ENCODE measurements around the gene ZDHHC4.
"Not testable (repeated sequence)": the region's sequence is repeated elsewhere in the genome, so short reads cannot be mapped to it uniquely, and the experiment has no call there.

The ZDHHC4 gene

GRCh38 chr7:6562106-6562505, 15.1 kb upstream of the ZDHHC4 start:
- DNase-seq: peak in 1 of 3 donors; percentile 23

- peak in 2 of 3 donors; percentile 29 to 44 for DNase-seq
These were observed 13.1 kb upstream of the ZDHHC4 start for GRCh38 chr7:6563936-6564770.

GRCh38 chr7:6565655-6566054, 11.6 kb upstream of the ZDHHC4 start:
- DNase-seq: no peak

DNA sequence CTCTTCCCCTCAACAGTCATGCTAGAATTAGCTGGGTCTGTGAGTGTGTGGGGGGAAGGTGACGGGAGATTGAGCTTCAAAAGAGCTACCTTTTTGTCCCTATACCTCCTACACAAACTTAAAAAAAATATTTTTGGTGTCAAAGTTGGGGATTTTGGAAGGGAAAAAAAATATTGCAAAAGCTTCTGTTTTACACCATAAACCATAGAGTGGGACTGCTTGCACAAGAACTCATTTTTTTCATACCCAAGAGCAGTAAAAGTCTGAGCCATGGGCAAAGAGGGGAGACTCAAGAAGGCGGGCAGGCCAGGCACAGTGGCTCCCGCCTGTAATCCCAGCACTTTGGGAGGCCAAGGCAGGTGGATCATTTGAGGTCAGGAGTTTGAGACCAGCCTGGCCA, 9.4 kb upstream of the ZDHHC4 start:
- peak; percentile 41 to 74 (median 68) for DNase-seq

GRCh38 chr7:6571160-6571779, 6.0 kb upstream of the ZDHHC4 start:
- DNase-seq: peak; percentile 56 to 65 (median 58)

- DNase-seq: no peak
These were observed 1.8 kb upstream of the ZDHHC4 start for GRCh38 chr7:6575281-6576023.

GRCh38 chr7:6576024-6576866, 1.0 kb upstream of the ZDHHC4 start:
- no peak for DNase-seq

- DNase-seq: not testable (repeated sequence)
These were observed 336 bp upstream of the ZDHHC4 start for GRCh38 chr7:6576867-6577368.

GRCh38 chr7:6578114-6579084, 1.1 kb downstream of the ZDHHC4 start:
- DNase-seq: no peak

DNA sequence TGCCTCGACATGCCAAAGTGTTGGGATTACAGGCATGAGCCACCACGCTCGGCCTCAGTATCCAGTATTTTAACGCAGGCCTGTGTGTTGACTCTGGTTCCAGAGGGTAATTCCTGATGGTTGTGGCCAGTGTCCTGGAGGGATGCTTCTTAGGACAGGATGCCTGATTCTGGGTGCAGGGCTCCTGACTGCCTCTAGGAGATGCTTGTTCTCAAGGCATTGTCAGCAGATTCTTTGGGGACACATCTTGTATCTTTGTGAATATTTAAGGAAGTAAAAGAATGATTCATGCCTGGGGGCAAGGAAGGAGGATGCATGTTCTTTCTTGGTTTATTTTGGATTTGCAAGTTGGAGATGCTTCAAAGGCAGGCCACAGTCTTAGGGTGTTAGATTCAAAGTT, 2.2 kb downstream of the ZDHHC4 start:
- peak; percentile 83 to 91 (median 86) for DNase-seq

GRCh38 chr7:6585746-6586432, 8.6 kb downstream of the ZDHHC4 start:
- DNase-seq: not testable (repeated sequence)

DNA sequence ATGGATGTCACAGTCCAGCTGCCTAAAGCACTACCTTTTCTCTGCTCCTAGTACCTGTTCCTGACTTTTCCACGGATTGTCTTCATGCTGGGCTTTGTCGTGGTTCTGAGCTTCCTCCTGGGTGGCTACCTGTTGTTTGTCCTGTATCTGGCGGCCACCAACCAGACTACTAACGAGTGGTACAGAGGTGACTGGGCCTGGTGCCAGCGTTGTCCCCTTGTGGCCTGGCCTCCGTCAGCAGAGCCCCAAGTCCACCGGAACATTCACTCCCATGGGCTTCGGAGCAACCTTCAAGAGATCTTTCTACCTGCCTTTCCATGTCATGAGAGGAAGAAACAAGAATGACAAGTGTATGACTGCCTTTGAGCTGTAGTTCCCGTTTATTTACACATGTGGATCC, 11.3 kb downstream of the ZDHHC4 start:
- DNase-seq: no peak

DNA sequence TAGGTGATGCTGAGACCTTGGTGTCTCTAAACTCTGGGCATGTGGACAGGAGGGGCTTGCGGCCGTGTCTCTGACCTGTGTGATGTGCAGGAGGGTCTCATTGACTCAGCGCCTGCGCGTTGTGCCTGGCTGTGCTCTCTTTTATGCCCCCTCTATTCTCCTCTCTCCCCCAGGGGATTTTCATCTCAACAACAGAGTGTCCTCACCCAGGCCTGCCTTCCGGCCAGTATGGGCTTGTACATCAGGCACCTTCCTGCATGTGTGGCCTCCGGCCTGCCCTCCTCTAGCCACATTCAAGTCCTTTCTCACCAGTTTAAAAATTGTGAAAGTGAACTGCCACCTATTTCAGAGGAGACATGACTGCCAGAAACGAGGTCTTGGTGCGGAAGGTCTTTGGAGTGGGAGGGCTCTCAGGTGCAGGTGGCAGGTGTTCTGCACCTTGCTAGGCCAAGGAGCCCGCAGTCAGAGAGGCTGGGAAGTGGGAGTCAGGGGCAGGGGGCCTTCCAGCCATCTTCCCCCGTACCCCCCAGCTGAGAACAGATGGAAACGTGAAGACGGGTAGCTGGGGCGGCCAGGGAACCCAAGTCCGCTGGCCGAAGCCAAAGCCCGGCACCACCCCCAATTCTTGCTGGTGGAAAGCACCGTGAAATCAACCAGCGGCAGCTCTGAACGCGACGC, 12.0 kb downstream of the ZDHHC4 start:
- no peak for DNase-seq

DNA sequence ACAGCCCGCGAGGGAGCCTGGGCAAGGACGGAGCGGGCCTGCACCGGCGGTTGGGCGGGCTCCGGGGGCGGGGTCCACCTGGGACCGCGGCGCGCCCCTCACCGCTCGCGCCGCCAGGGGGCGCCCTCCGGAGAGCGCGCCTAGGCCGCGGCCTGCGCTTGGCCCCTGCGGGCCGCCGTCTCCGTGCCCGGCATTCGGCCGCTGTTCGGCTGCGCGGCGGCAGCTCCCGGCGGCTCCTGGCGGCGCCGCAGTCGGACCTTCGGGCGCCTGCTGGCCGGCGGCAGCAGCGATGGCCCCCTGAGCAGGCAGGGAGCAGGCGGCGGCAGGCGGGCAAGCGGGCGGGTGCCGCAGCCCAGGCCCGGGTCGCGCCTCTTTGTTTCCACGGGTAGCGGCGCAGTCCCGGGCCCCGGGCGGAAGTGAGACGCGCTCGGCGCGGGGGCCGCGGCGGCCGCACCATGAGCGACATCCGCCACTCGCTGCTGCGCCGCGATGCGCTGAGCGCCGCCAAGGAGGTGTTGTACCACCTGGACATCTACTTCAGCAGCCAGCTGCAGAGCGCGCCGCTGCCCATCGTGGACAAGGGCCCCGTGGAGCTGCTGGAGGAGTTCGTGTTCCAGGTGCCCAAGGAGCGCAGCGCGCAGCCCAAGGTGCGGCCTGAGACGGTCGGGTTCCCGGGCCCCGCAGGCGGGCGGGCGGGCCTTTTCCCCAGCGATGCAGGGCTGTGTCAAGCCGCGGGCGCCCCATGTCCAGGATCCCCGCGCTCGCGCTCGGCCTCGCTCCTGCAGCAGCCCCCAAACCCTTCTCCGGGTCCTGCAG, 12.8 kb downstream of the ZDHHC4 start, which contains the start of gene INTS15:
Gene INTS15 (plus strand): TSS at position 193 of the 816 bp plus-strand sequence. CDS start 263 bp downstream, at position 456.
- DNase-seq: peak; percentile 85 to 97 (median 93)

DNA sequence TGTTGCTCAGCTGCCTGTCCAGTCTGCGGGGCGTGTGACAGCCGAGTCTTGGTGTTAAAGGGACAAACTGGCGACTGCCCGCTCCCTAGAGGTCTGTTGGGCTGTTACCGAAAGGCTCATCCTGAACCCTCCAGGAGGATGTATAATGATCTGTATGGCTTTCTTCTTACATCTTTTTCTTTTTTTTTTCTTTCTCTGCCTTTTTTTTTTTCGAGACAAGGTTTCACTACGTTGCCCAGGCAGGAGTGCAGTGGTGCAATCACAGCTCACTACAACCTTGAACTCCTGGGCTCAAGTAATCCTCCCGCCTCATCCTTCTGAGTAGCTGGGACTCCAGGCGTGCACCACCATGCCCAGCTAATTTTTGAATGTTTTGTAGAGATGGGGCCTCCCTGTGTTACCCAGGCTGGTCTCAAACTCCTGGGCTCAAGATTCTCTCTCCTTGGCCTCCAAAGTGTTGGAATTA, 13.4 kb downstream of the ZDHHC4 start:
- no peak for DNase-seq

DNA sequence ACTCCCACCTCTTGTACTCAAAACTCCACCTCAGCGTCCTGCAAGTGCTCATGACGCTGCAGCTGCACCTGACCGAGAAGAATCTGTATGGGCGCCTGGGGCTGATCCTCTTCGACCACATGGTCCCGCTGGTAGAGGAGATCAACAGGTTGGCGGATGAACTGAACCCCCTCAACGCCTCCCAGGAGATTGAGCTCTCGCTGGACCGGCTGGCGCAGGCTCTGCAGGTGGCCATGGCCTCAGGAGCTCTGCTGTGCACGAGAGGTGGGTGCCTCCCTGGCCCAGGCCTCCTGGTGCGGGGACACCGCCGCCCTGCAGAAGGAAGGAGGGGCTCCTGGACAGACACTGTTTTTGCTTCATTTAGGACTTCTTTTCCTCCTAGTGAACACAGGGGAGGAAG, 22.8 kb downstream of the ZDHHC4 start:
- no peak for DNase-seq

DNA sequence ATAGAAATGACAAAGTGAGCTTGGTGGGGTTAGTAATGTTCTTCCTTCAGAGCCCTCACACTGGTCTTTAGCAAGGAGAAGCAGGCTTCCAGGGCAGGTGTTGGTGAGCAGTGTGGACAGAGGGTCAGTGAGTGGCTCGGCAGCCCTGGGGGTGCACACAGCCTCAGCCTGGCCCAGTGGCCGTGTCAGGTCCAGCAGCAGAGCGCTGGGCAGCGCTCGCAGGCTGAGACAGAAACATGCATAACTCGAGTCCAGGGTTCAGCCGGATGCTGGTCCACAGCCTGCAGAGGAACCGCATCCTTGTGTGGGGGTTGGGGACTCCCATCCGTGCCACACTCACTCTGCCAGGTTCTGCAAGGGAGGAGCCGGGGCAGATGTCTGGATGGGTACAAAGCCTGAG, 27.2 kb downstream of the ZDHHC4 start:
- no peak for DNase-seq

DNA sequence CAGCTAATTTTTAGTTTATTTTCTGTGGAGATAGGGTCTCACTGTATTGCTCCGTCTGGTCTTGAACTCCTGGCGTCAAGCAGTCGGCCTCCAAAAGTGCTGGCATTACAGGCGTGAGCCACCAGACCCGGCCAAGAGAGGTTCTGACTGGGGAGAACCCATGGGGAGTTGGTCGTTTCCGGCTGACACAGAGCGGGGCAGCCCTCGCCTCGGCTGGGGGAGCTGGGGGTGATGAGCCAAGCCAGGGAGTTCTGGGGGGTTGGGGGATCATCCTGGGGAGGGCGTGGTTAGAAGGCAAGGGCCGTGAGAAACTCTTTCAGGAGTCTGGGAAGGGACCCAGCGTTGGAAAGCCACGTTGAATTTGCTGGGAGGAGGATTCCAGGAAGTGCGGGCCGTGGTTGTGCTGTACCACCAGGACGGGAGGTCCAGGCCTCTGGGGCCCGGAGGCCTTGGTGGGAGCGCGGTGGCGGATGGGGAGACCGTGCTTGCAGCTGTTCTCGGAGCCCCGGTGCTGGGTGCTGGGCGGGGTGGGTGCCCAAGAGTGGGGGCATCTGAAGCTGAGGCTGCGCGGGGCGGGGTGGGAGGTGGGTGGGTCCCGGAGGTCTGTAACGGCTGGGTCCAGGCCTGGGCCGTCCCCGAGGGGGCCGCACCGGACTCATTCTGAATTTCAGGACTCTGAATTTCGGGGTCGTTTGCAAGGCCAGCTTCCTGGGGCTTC, 29.8 kb downstream of the ZDHHC4 start:
- no peak for DNase-seq
